Stimulated activated naive CD8-positive, alpha-beta T cell treated with anti-CD3 and anti-CD28 coated beads, Interleukin-15, Interleukin-2, amounts not matched to agents 100 ng/mL and 50 ng/mL, for 24 hours (primary cell): ENCODE measurements around the gene PPP1CC.
A peak's percentile ranks its signal among the peaks of the same experiment; 100 is the strongest.

Experiments
- H3K27ac Mint-ChIP-seq: one replicate; pipeline ENCODE4 v1.8.0; 2021; ENCODE audit warnings: mild to moderate bottlenecking, mixed read lengths
- H3K27me3 Mint-ChIP-seq: one replicate; pipeline ENCODE4 v1.8.0; 2021; ENCODE audit warnings: mixed read lengths
- H3K36me3 Mint-ChIP-seq: one replicate; pipeline ENCODE4 v1.8.0; 2021; ENCODE audit warnings: low read depth, mixed read lengths
- H3K4me1 Mint-ChIP-seq: one replicate; pipeline ENCODE4 v1.8.0; 2021; ENCODE audit warnings: low read depth, mixed read lengths
- H3K4me3 Mint-ChIP-seq: one replicate; pipeline ENCODE4 v1.8.0; 2021; ENCODE audit warnings: mild to moderate bottlenecking, mixed read lengths
- H3K9me3 Mint-ChIP-seq: one replicate; pipeline ENCODE4 v1.8.0; 2021; ENCODE audit warnings: mixed read lengths

PPP1CC gene

GRCh38 chr12:110742718-110743570 lies at the start of gene PPP1CC:
Gene PPP1CC (minus strand): TSS chr12:110742891. CDS start chr12:110742707, 184 bp downstream.
- H3K9me3 Mint-ChIP-seq, result no peaks in the 10 kb centered on the region
- peak within 1 kb of the TSS; percentile 98 for H3K4me3 Mint-ChIP-seq
- no peaks in the 10 kb centered on the region for H3K27me3 Mint-ChIP-seq
- peak within 1 kb of the TSS; percentile 98 for H3K27ac Mint-ChIP-seq
- H3K36me3 Mint-ChIP-seq, result peaks cover 33% of the 10 kb centered on the region
- peaks cover 44% of the 10 kb centered on the region for H3K4me1 Mint-ChIP-seq

DNA sequence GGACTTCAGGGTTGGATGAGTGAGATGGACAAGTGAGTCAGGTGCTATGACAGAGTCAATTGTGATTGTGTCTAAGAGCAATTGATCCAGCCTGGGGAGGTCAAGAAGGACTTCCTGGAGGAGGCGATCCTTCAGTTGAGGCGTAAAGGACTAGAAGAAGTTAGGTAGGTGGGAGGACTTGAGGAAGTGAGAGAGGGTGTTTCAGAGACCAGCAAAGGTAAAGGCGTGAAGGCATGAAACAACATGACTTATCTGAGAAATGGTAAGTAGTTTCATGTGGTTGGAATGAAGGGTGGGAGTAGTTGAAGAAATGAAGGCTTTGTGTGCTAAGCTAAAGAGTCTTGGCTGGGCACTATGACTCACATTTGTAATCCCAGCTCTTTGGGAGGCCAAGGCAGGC lies 48.9 kb upstream of the PPP1CC start:
- no peaks in the 10 kb centered on the region for H3K36me3 Mint-ChIP-seq
- peaks cover 23% of the 10 kb centered on the region for H3K4me1 Mint-ChIP-seq
- peak overlapping the region; percentile 89 for H3K27ac Mint-ChIP-seq
- no peaks in the 10 kb centered on the region for H3K27me3 Mint-ChIP-seq
- H3K9me3 Mint-ChIP-seq, result peaks cover 4% of the 10 kb centered on the region
- H3K4me3 Mint-ChIP-seq, result peak overlapping the region; percentile 15

DNA sequence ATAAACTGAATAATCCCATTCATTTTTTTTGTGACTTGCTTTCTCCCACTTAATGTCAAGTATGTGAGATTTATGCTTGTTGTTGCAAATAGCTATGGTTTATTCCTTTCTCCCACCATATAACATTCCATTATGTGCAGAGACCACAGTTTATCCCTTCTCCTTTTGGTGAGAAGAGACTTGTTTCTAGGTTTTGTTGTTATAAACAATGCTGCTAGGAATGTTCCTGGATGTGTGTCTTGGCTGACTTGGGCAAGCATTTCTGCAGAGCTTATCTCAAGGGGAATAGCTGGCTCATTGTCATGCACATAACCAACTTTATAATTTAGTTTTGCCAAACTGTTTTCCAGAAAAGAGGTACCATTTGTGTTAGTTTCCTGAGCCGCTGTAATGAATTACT lies 47.6 kb upstream of the PPP1CC start:
- H3K36me3 Mint-ChIP-seq, result no peaks in the 10 kb centered on the region
- peaks cover 23% of the 10 kb centered on the region for H3K4me1 Mint-ChIP-seq
- no peak overlapping the region for H3K4me3 Mint-ChIP-seq
- no peak overlapping the region for H3K27ac Mint-ChIP-seq
- no peaks in the 10 kb centered on the region for H3K27me3 Mint-ChIP-seq
- peaks cover 4% of the 10 kb centered on the region for H3K9me3 Mint-ChIP-seq

DNA sequence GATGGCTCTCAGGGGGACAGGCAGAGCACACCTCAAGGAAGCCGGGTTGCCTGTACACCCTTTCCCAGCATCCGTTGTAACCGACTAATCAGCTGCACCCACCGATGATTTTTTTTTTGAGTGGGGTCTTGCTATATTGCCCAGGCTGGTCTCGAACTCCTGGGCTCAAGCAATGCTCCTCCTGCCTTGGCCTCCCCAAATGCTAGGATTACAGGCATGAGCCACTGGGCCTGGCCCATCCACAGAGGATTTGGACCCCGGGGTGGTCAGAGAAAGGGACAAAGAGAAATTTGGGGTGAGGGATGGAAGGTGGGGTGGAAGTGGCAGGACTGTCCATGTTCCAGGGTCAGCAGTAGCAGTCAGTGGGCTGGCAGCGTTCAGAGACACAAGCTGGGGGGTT lies 43.3 kb upstream of the PPP1CC start:
- H3K27me3 Mint-ChIP-seq, result no peaks in the 10 kb centered on the region
- H3K36me3 Mint-ChIP-seq, result no peaks in the 10 kb centered on the region

DNA sequence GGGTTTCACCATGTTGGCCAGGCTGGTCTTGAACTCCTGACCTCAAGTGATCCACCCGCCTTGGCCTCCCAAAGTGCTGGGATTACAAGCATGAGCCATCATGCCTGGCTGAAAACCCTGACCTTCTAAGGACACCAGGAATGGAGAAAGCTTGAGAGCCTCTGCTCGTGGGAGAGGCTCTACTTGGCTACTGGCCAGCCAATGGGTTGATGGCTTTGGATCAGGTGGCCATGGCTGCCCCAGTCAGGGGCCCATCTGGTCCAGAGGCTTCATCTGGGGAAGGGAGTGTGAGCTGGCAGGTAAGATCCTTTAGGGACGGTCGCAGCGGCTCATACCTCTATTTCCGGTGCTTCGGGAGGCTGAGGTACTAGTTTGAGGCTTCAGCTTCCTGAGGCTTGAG lies 42.5 kb upstream of the PPP1CC start:
- H3K4me1 Mint-ChIP-seq, result peaks cover 20% of the 10 kb centered on the region

More for the DNA sequence above, 43.3 kb upstream of the PPP1CC start:
- H3K9me3 Mint-ChIP-seq, result no peaks in the 10 kb centered on the region
- H3K27ac Mint-ChIP-seq, result no peak overlapping the region
- no peak overlapping the region for H3K4me3 Mint-ChIP-seq
- peaks cover 15% of the 10 kb centered on the region for H3K4me1 Mint-ChIP-seq

DNA sequence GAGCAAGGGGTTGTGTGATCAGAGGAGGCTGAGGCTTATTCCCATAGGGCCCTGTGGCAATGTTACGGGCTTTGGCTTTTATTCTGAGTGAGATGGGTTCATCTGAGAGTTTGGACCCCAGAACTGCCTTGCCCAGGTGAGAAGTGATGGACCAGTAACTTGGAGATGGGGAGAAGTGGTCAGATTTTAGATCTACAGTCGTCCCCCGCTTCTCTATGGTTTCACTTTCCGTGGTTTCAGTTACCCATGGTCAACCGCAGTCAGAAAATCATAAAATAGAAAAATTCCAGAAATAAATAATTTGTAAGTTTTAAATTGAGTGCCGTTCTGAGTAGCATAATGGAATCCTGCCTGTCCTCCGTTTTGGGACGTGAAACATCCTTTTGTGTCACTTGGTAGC lies 40.2 kb upstream of the PPP1CC start:
- H3K4me1 Mint-ChIP-seq, result peaks cover 35% of the 10 kb centered on the region
- no peaks in the 10 kb centered on the region for H3K9me3 Mint-ChIP-seq
- no peaks in the 10 kb centered on the region for H3K27me3 Mint-ChIP-seq
- no peaks in the 10 kb centered on the region for H3K36me3 Mint-ChIP-seq
- no peak overlapping the region for H3K27ac Mint-ChIP-seq
- H3K4me3 Mint-ChIP-seq, result no peak overlapping the region

More for the DNA sequence above, 42.5 kb upstream of the PPP1CC start:
- Mint-ChIP-seq H3K27me3 (no peaks in the 10 kb centered on the region), H3K4me3 (no peak overlapping the region), H3K9me3 (no peaks in the 10 kb centered on the region), H3K36me3 (no peaks in the 10 kb centered on the region), H3K27ac (no peak overlapping the region)

- no peaks in the 10 kb centered on the region for H3K36me3 Mint-ChIP-seq
Observed at GRCh38 chr12:110782094-110782493, 39.4 kb upstream of the PPP1CC start.

GRCh38 chr12:110780448-110780847 lies 37.8 kb upstream of the PPP1CC start:
- peaks cover 56% of the 10 kb centered on the region for H3K4me1 Mint-ChIP-seq
- no peak overlapping the region for H3K4me3 Mint-ChIP-seq
- H3K36me3 Mint-ChIP-seq, result no peaks in the 10 kb centered on the region
- no peaks in the 10 kb centered on the region for H3K27me3 Mint-ChIP-seq
- H3K27ac Mint-ChIP-seq, result peak overlapping the region; percentile 85
- H3K9me3 Mint-ChIP-seq, result no peaks in the 10 kb centered on the region

More at GRCh38 chr12:110782094-110782493, 39.4 kb upstream of the PPP1CC start:
- H3K9me3 Mint-ChIP-seq, result no peaks in the 10 kb centered on the region
- H3K4me1 Mint-ChIP-seq, result peaks cover 40% of the 10 kb centered on the region
- peak overlapping the region; percentile 59 for H3K27ac Mint-ChIP-seq
- H3K27me3 Mint-ChIP-seq, result no peaks in the 10 kb centered on the region
- no peak overlapping the region for H3K4me3 Mint-ChIP-seq

- Mint-ChIP-seq H3K4me3 (no peak overlapping the region), H3K4me1 (peaks cover 61% of the 10 kb centered on the region), H3K27me3 (no peaks in the 10 kb centered on the region), H3K36me3 (no peaks in the 10 kb centered on the region), H3K27ac (peak overlapping the region; percentile 90), H3K9me3 (no peaks in the 10 kb centered on the region)
Observed at GRCh38 chr12:110778833-110779577, 36.3 kb upstream of the PPP1CC start.

DNA sequence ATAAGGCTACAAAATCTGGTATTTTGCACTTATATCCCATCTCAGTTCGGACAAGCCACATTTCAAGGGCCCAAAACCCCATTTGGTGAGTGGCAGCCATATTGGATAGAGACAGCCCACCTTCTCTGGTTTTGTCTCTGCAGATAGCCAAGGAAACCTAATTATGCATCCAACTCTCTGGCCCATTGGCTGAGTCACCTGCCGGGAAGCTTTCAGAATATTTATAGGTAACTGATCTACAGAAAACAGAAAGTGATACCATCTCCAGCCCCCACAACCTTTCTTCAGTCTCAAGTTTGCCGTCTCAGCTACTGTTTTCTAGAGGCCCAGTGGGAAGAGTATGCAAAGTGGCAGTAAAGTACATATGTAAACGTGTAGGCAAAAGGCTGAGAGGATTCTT lies 33.7 kb upstream of the PPP1CC start:
- H3K27me3 Mint-ChIP-seq, result no peaks in the 10 kb centered on the region
- H3K36me3 Mint-ChIP-seq, result no peaks in the 10 kb centered on the region
- H3K9me3 Mint-ChIP-seq, result no peaks in the 10 kb centered on the region
- H3K4me3 Mint-ChIP-seq, result peak overlapping the region; percentile 60
- peaks cover 71% of the 10 kb centered on the region for H3K4me1 Mint-ChIP-seq
- H3K27ac Mint-ChIP-seq, result peak overlapping the region; percentile 97

DNA sequence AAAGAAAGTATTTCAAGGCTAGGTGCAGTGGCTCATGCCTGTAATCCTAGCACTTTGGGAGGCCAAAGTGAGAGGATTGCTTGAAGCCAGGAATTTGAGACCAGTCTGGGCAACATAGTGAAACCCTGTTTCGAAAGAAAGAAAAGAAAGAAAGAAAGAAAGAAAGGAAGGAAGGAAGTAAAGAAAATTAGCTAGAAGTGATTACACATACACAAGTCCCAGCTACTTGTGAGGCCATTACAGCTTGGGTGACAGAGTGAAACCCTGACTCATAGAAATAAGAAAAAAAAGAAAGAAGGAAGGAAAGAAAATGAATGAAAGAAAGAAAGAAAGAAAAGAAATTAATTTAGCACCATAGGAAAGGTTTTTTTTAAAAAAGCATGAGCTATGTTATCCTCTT lies 33.3 kb upstream of the PPP1CC start:
- Mint-ChIP-seq H3K4me1 (peaks cover 72% of the 10 kb centered on the region), H3K36me3 (no peaks in the 10 kb centered on the region), H3K27me3 (no peaks in the 10 kb centered on the region), H3K9me3 (no peaks in the 10 kb centered on the region), H3K4me3 (peak overlapping the region; percentile 60), H3K27ac (peak overlapping the region; percentile 97)

- H3K4me1 Mint-ChIP-seq, result peaks cover 62% of the 10 kb centered on the region
- H3K9me3 Mint-ChIP-seq, result no peaks in the 10 kb centered on the region
- H3K36me3 Mint-ChIP-seq, result no peaks in the 10 kb centered on the region
- H3K27me3 Mint-ChIP-seq, result no peaks in the 10 kb centered on the region
- peak overlapping the region; percentile 33 for H3K27ac Mint-ChIP-seq
- H3K4me3 Mint-ChIP-seq, result no peak overlapping the region
Observed at GRCh38 chr12:110774824-110775223, 32.1 kb upstream of the PPP1CC start.

DNA sequence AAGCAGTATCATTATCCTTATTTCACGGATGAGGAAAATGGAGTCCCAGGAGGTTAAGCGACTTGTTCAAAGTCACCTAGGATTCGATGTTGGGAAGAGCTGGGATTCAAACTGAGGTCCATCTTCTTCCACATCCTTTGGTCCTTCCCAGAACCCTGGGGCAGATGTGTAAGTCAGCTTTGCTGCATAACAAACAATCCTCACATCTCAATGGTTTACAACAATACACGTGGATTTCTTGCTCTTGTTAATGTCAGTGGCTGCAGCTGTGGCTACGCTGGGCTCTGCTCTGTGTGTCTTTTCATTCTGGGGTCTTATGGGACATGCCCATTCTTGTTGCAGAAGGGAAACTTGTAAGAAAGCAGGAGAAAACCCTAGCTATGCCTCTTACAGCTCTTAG lies 26.3 kb upstream of the PPP1CC start:
- Mint-ChIP-seq H3K4me3 (no peak overlapping the region), H3K36me3 (no peaks in the 10 kb centered on the region), H3K4me1 (peaks cover 12% of the 10 kb centered on the region), H3K27ac (no peak overlapping the region), H3K9me3 (no peaks in the 10 kb centered on the region), H3K27me3 (peaks cover 4% of the 10 kb centered on the region)

DNA sequence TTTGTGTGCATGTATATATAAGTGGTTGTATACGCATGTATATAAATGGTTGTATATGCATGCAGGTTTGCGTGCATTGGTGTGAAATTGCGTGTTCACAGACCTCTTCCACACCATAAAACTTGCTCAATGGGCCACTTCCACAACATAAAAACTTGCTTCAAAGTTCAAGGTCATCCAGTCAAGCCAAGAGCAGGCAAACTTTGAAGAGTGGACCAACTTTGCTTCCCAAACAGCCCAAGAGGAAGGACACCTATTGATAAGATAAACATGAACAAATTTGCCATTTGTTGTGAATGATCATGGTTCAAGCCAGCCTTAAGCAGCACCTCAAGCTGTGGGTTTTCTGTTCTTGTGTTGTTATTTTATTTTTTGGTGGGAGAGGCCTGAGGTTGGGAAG lies 25.2 kb upstream of the PPP1CC start:
- Mint-ChIP-seq H3K4me1 (peaks cover 19% of the 10 kb centered on the region), H3K4me3 (no peak overlapping the region), H3K27ac (no peak overlapping the region), H3K27me3 (peaks cover 4% of the 10 kb centered on the region), H3K36me3 (no peaks in the 10 kb centered on the region), H3K9me3 (no peaks in the 10 kb centered on the region)
